Activated gamma-delta T cell treated with Interleukin-2 at 50 U/mL for 16 hours (primary cell): Measurements from ENCODE around the gene ZNF513.
"Not testable (repeated sequence)": the region's sequence is repeated elsewhere in the genome, so short reads cannot be mapped to it uniquely, and the experiment has no call there.

Experiments used
- DNase-seq: peaks from one replicate; pipeline ENCODE4 v3.0.0-alpha.2; 2020

The ZNF513 gene

GRCh38 chr2:27354597-27354927, 26.0 kb downstream of the ZNF513 start:
- DNase-seq, result no peak

GRCh38 chr2:27353762-27354596, 26.6 kb downstream of the ZNF513 start:
- DNase-seq, result no peak

GRCh38 chr2:27353386-27353761, 27.2 kb downstream of the ZNF513 start:
- DNase-seq, result not testable (repeated sequence)

GRCh38 chr2:27351802-27352598, 28.5 kb downstream of the ZNF513 start:
- DNase-seq, result no peak

- no peak for DNase-seq
These were observed 30.3 kb downstream of the ZNF513 start for GRCh38 chr2:27350106-27350693.

- DNase-seq, result no peak
These were observed 32.9 kb downstream of the ZNF513 start for GRCh38 chr2:27347641-27348040.

- no peak for DNase-seq
These were observed 44.4 kb downstream of the ZNF513 start for GRCh38 chr2:27336173-27336572.

GRCh38 chr2:27335311-27335710, 45.2 kb downstream of the ZNF513 start:
- no peak for DNase-seq
